Measurements from ENCODE around the gene MAT2A.
"Not testable (repeated sequence)": the region's sequence is repeated elsewhere in the genome, so short reads cannot be mapped to it uniquely, and the experiment has no call there.

Gene MAT2A

GRCh38 chr2:85523903-85524335 is 15.0 kb upstream of the MAT2A start:
- DNase-seq (ENCODE audit: low spot score), result no peak
- no peak for FAIRE-seq

- FAIRE-seq, result no peak
- no peak for DNase-seq (ENCODE audit: low spot score)
These were observed 14.5 kb upstream of the MAT2A start for GRCh38 chr2:85524336-85524908.

GRCh38 chr2:85525029-85525428 is 13.9 kb upstream of the MAT2A start:
- DNase-seq (ENCODE audit: low spot score) (no peak), FAIRE-seq (no peak)

- FAIRE-seq, result no peak
- no peak for DNase-seq (ENCODE audit: low spot score)
These were observed 13.4 kb upstream of the MAT2A start for GRCh38 chr2:85525567-85525966.

- FAIRE-seq, result no peak
These were observed 11.2 kb upstream of the MAT2A start for GRCh38 chr2:85527787-85528186.

GRCh38 chr2:85528355-85528754 is 10.6 kb upstream of the MAT2A start:
- DNase-seq (ENCODE audit: low spot score), result no peak
- no peak for FAIRE-seq

More at GRCh38 chr2:85527787-85528186, 11.2 kb upstream of the MAT2A start:
- no peak for DNase-seq (ENCODE audit: low spot score)

- no peak for FAIRE-seq
- no peak for DNase-seq (ENCODE audit: low spot score)
These were observed 9.2 kb upstream of the MAT2A start for GRCh38 chr2:85529809-85530208.

GRCh38 chr2:85531589-85531988 is 7.4 kb upstream of the MAT2A start:
- DNase-seq (ENCODE audit: low spot score), result no peak
- FAIRE-seq, result no peak

GRCh38 chr2:85534099-85534498 is 4.9 kb upstream of the MAT2A start:
- no peak for FAIRE-seq
- DNase-seq (ENCODE audit: low spot score), result no peak

GRCh38 chr2:85534881-85535280 is 4.1 kb upstream of the MAT2A start:
- no peak for DNase-seq (ENCODE audit: low spot score)
- FAIRE-seq, result no peak

- FAIRE-seq, result no peak
- peak; percentile 39 for DNase-seq (ENCODE audit: low spot score)
These were observed 2.5 kb upstream of the MAT2A start for GRCh38 chr2:85536479-85536878.

GRCh38 chr2:85537600-85538506 is 1.1 kb upstream of the MAT2A start:
- no peak for FAIRE-seq
- peak; percentile 44 for DNase-seq (ENCODE audit: low spot score)

- FAIRE-seq, result no peak
- DNase-seq (ENCODE audit: low spot score), result peak; percentile 73
These were observed 579 bp downstream of the MAT2A start for GRCh38 chr2:85539361-85540132.

GRCh38 chr2:85540133-85540648 is 1.2 kb downstream of the MAT2A start:
- no peak for FAIRE-seq
- DNase-seq (ENCODE audit: low spot score), result no peak

- no peak for FAIRE-seq
- no peak for DNase-seq (ENCODE audit: low spot score)
These were observed 2.3 kb downstream of the MAT2A start for GRCh38 chr2:85541262-85541661.

GRCh38 chr2:85541753-85542457 is 2.9 kb downstream of the MAT2A start:
- FAIRE-seq, result no peak
- DNase-seq (ENCODE audit: low spot score), result no peak

- no peak for DNase-seq (ENCODE audit: low spot score)
- FAIRE-seq, result no peak
These were observed 3.8 kb downstream of the MAT2A start for GRCh38 chr2:85542777-85543176.

GRCh38 chr2:85544254-85544691 is 5.3 kb downstream of the MAT2A start:
- not testable (repeated sequence) for DNase-seq (ENCODE audit: low spot score); FAIRE-seq

GRCh38 chr2:85544915-85545779 is 6.2 kb downstream of the MAT2A start:
- not testable (repeated sequence) for FAIRE-seq; DNase-seq (ENCODE audit: low spot score)

- DNase-seq (ENCODE audit: low spot score) (no peak), FAIRE-seq (no peak)
These were observed 6.8 kb downstream of the MAT2A start for GRCh38 chr2:85545780-85546240.
